Suprapubic skin (tissue), 4 donors: ENCODE measurements around the gene PGM5. TPM values are rescaled to one million over a fixed set of nuclear protein-coding genes. Genes with fewer than 3 reads are reported as not detected.
"Not testable (repeated sequence)": the region's sequence is repeated elsewhere in the genome, so short reads cannot be mapped to it uniquely, and the experiment has no call there.

Experiments used
- DNase-seq, 2 donors: peaks; one replicate each; pipeline ENCODE4 v3.0.0-alpha.2; 2019; ENCODE audit warnings: low spot score in 2 of 2
- H3K27ac ChIP-seq: fragments of 200-600 bp; sonication (generic); one replicate; pipeline ENCODE4 v1.5.1; 2019
- H3K27me3 ChIP-seq: fragments of 200-600 bp; sonication (generic); one replicate; pipeline ENCODE4 v1.5.1; 2019
- H3K36me3 ChIP-seq: fragments of 200-600 bp; sonication (generic); one replicate; pipeline ENCODE4 v1.5.1; 2019
- H3K4me1 ChIP-seq: fragments of 200-600 bp; sonication (generic); one replicate; pipeline ENCODE4 v1.5.1; 2019
- H3K4me3 ChIP-seq: fragments of 200-600 bp; sonication (generic); one replicate; pipeline ENCODE4 v1.5.1; 2019; ENCODE audit warnings: mild to moderate bottlenecking
- H3K9me3 ChIP-seq: fragments of 200-600 bp; sonication (generic); one replicate; pipeline ENCODE4 v1.5.1; 2019
- CTCF ChIP-seq, 2 donors: fragments of 200-600 bp in 1 of 2; fragments of 450-650 bp in 1 of 2; sonication (generic) in 1 of 2; IDR thresholded peaks; one replicate each; pipeline ENCODE4 v1.5.1; 2016 to 2019; ENCODE audit warnings: antibody characterized with exemption in 2 of 2, mild to moderate bottlenecking in 1 of 2, moderate library complexity in 1 of 2
- WGBS: methylation state at CpG from one replicate; pipeline ENCODE4 v1.1.5; 2018; 5-methylcytosine and 5-hydroxymethylcytosine counted together
- total RNA-seq, 4 donors: library from RNA; depleted of rRNA; stranded (reverse); fragments of >200 nt; gene quantifications; one replicate each; pipeline ENCODE4 v1.1.0, GENCODE V29; 2016

PGM5 gene
- total RNA-seq, 4 donors from 2014 or later: 5.1 to 10.6 (median 6.1) TPM

GRCh38 chr9:68342265-68343025 is 14.0 kb upstream of the PGM5 start:
- not testable (repeated sequence) for H3K27ac ChIP-seq
- peak in 1 of 2 donors; percentile 21 for TF ChIP-seq CTCF (IDR thresholded peaks at IDR 0.05)
- WGBS: 21% methylated on average over 2 of the region's 10 CpGs

DNA sequence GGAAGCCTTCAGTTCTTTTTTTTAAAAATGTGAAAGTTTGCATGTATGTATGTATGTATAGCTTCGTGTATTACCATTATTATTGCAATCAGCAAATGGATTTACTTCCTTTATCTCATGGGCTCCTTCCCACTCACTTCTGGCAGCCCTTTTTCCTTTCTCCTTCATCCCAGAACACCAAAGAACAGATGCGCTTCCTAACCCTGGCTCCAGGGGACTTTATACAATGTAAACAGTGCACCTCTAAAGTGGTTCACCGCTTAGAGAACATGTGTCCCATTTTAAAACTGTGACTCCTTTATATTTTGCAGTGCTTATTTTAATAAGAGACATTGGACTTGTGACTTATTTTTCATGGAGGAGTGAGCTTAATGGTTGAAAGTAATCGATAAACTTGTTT is 13.2 kb upstream of the PGM5 start:
- H3K27me3 ChIP-seq, H3K27ac ChIP-seq, H3K4me3 ChIP-seq, DNase-seq, H3K36me3 ChIP-seq, H3K9me3 ChIP-seq, H3K4me1 ChIP-seq: not testable (repeated sequence)
- 52% methylated on average over 3 of the region's 4 CpGs for WGBS

More at GRCh38 chr9:68342265-68343025, 14.0 kb upstream of the PGM5 start:
- not testable (repeated sequence) for H3K36me3 ChIP-seq, H3K27me3 ChIP-seq, H3K9me3 ChIP-seq, H3K4me3 ChIP-seq, DNase-seq, H3K4me1 ChIP-seq

GRCh38 chr9:68343992-68344391 is 12.4 kb upstream of the PGM5 start:
- 25% methylated on average over 2 of the region's 4 CpGs for WGBS
- not testable (repeated sequence) for DNase-seq

GRCh38 chr9:68351689-68352088 is 4.7 kb upstream of the PGM5 start:
- H3K4me1 ChIP-seq, H3K36me3 ChIP-seq, H3K9me3 ChIP-seq, H3K4me3 ChIP-seq, DNase-seq, H3K27me3 ChIP-seq, H3K27ac ChIP-seq: not testable (repeated sequence)
- 72% methylated on average over 4 of the region's 4 CpGs for WGBS

More at GRCh38 chr9:68343992-68344391, 12.4 kb upstream of the PGM5 start:
- H3K36me3 ChIP-seq, H3K27ac ChIP-seq, H3K27me3 ChIP-seq, H3K4me1 ChIP-seq, H3K4me3 ChIP-seq, H3K9me3 ChIP-seq: not testable (repeated sequence)

GRCh38 chr9:68355993-68356379 is 425 bp upstream of the PGM5 start:
- Histone ChIP-seq H3K4me3 (peak overlapping the region; percentile 53), H3K4me1 (peaks cover 11% of the 10 kb centered on the region)
- H3K27me3 ChIP-seq, DNase-seq, H3K27ac ChIP-seq, H3K9me3 ChIP-seq, H3K36me3 ChIP-seq: not testable (repeated sequence)
- WGBS: 7% methylated on average over 5 of the region's 5 CpGs

GRCh38 chr9:68357119-68357714 is 806 bp downstream of the PGM5 start:
- peak; percentile 64 to 79 for DNase-seq
- WGBS: 5% methylated on average over 21 of the region's 57 CpGs

GRCh38 chr9:68366933-68367547 is 10.6 kb downstream of the PGM5 start:
- WGBS: 35% methylated on average over 8 of the region's 10 CpGs
- H3K4me1 ChIP-seq, H3K9me3 ChIP-seq, H3K27me3 ChIP-seq, DNase-seq, H3K27ac ChIP-seq, H3K4me3 ChIP-seq, H3K36me3 ChIP-seq: not testable (repeated sequence)

More at GRCh38 chr9:68357119-68357714, 806 bp downstream of the PGM5 start:
- H3K27me3 ChIP-seq, H3K9me3 ChIP-seq, H3K36me3 ChIP-seq: not testable (repeated sequence)
- Histone ChIP-seq H3K27ac (peak overlapping the region; percentile 19), H3K4me1 (peaks cover 11% of the 10 kb centered on the region), H3K4me3 (peak overlapping the region; percentile 53)

DNA sequence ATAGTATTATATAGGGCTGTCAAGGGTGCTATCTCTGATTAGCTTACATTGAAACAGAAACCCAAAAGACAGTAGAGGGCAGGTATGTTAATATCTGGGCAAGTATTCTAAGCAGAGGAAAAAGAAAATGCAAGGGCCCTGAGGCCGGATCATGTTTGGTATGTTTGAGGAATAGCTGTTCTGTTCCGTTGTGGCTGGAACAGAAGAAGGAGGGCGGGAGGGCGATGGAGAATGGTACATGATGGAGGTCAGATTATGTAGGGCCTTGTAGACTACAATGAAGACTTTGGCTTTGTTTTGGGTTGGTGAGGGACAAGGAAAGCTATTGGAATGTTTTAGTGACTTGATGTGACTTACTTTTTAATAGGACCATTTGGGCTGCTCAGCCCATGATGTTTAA is 19.4 kb downstream of the PGM5 start:
- 86% methylated on average over 4 of the region's 4 CpGs for WGBS
- H3K4me1 ChIP-seq, H3K36me3 ChIP-seq, DNase-seq, H3K9me3 ChIP-seq, H3K27me3 ChIP-seq, H3K27ac ChIP-seq, H3K4me3 ChIP-seq: not testable (repeated sequence)

GRCh38 chr9:68377723-68378122 is 21.3 kb downstream of the PGM5 start:
- 38% methylated on average over 1 of the region's 1 CpG for WGBS
- H3K27me3 ChIP-seq, H3K9me3 ChIP-seq, H3K4me3 ChIP-seq, H3K27ac ChIP-seq, DNase-seq, H3K4me1 ChIP-seq, H3K36me3 ChIP-seq: not testable (repeated sequence)

GRCh38 chr9:68383894-68384293 is 27.5 kb downstream of the PGM5 start:
- H3K4me1 ChIP-seq, H3K27ac ChIP-seq, H3K4me3 ChIP-seq, H3K36me3 ChIP-seq, H3K9me3 ChIP-seq, DNase-seq, H3K27me3 ChIP-seq: not testable (repeated sequence)
- 60% methylated on average over 1 of the region's 1 CpG for WGBS

- H3K4me3 ChIP-seq, H3K9me3 ChIP-seq, DNase-seq, H3K27me3 ChIP-seq, H3K36me3 ChIP-seq, H3K4me1 ChIP-seq, H3K27ac ChIP-seq: not testable (repeated sequence)
- 78% methylated on average over 4 of the region's 4 CpGs for WGBS
Observed at GRCh38 chr9:68389558-68389957, 33.1 kb downstream of the PGM5 start.

- not testable (repeated sequence) for H3K27ac ChIP-seq, H3K4me3 ChIP-seq, DNase-seq, H3K27me3 ChIP-seq, H3K9me3 ChIP-seq, H3K4me1 ChIP-seq, H3K36me3 ChIP-seq
- WGBS: 87% methylated on average over 1 of the region's 1 CpG
Observed at GRCh38 chr9:68390737-68391136, 34.3 kb downstream of the PGM5 start.

GRCh38 chr9:68396411-68397094 is 40.1 kb downstream of the PGM5 start:
- H3K4me1 ChIP-seq, H3K9me3 ChIP-seq, H3K27ac ChIP-seq, H3K27me3 ChIP-seq, H3K4me3 ChIP-seq, DNase-seq, H3K36me3 ChIP-seq: not testable (repeated sequence)
- WGBS: 42% methylated on average over 1 of the region's 1 CpG
